HepG2 (cell line): ENCODE data around the gene SLC22A23.

Experiments
- EED ChIP-seq: sonication (generic); formaldehyde crosslinking; IDR thresholded peaks from 2 replicates; pipeline ENCODE4 v1.5.0; 2020; ENCODE audit warnings: mild to moderate bottlenecking, missing genetic modification reagents
- EHMT2 ChIP-seq: fragments of 200-600 bp; sonication (generic); IDR thresholded peaks from 2 replicates; pipeline ENCODE4 v1.7.0; 2017; ENCODE audit warnings: antibody characterized with exemption, low read depth, low read length, borderline replicate concordance
- EP300 ChIP-seq, 3 experiments: sonication (generic) in 1 of 3; formaldehyde crosslinking in 1 of 3; IDR thresholded peaks; 2 replicates each; pipeline versions ENCODE4 v1.5.1 to v1.6.1; 2011 to 2020; ENCODE audit warnings: low read depth in 2 of 3, low read length in 2 of 3, borderline replicate concordance in 1 of 3, improper control_type of control experiment in 1 of 3, mild to moderate bottlenecking in 1 of 3, missing genetic modification reagents in 1 of 3, moderate library complexity in 1 of 3
- HCFC1 ChIP-seq: fragments of 150-350 bp; IDR thresholded peaks from 2 replicates; pipeline ENCODE4 v1.6.1; 2014; ENCODE audit warnings: low read depth, low read length
- MAFK ChIP-seq, 2 experiments: IDR thresholded peaks in 1 of 2; conservative IDR thresholded peaks in 1 of 2; 2 replicates each; pipeline ENCODE4 v1.6.1; 2011; ENCODE audit warnings: improper control_type of control experiment in 2 of 2, low read length in 2 of 2
- SUZ12 ChIP-seq: fragments of 150-350 bp; IDR thresholded peaks from 2 replicates; pipeline ENCODE4 v1.6.1; 2014; ENCODE audit warnings: low read depth, low read length
- ZBTB2 ChIP-seq: sonication (generic); formaldehyde crosslinking; IDR thresholded peaks from 2 replicates; pipeline ENCODE4 v1.8.0; 2022; ENCODE audit warnings: low read depth, missing genetic modification reagents
- ZMAT3 ChIP-seq: sonication (generic); formaldehyde crosslinking; conservative IDR thresholded peaks from 2 replicates; pipeline ENCODE4 v1.7.0; 2021; ENCODE audit warnings: missing genetic modification reagents
- ZNF577 ChIP-seq: sonication (generic); formaldehyde crosslinking; IDR thresholded peaks from 2 replicates; pipeline ENCODE4 v1.4.0; 2020; ENCODE audit warnings: mild to moderate bottlenecking, low read depth, missing genetic modification reagents, borderline replicate concordance

- TF ChIP-seq EED (no peak), MAFK (conservative IDR thresholded peaks at IDR 0.05 in 1 of 2, IDR thresholded peaks at IDR 0.05 in 1 of 2; ENCODE audit: low read length in 2 of 2) (no peak), ZBTB2 (no peak), ZMAT3 (CRISPR knock-in tag) (no peak), EP300 (IDR thresholded peaks at IDR 0.05; ENCODE audit: low read depth in 2 of 2, low read length in 2 of 2) (no peak), EP300 (CRISPR knock-in tag; IDR thresholded peaks at IDR 0.05; ENCODE audit: borderline replicate concordance) (no peak), HCFC1 (no peak), ZNF577 (CRISPR knock-in tag) (no peak), EHMT2 (no peak), SUZ12 (no peak)
Measured at GRCh38 chr6:3258201-3258600, 198.6 kb downstream of the SLC22A23 start.
